Glomerular endothelial cell (primary cell): ENCODE results near the gene PCDH10. TPM values are rescaled to one million over a fixed set of nuclear protein-coding genes. Genes with fewer than 3 reads are reported as not detected.
"Not testable (repeated sequence)": the region's sequence is repeated elsewhere in the genome, so short reads cannot be mapped to it uniquely, and the experiment has no call there.

Experiments used
- DNase-seq: peaks from one replicate; pipeline ENCODE4 v3.0.0-alpha.2; 2011; ENCODE audit warnings: low read depth, low spot score; ENCODE audit errors: extremely low read depth
- total RNA-seq: library from RNA; depleted of rRNA; stranded (reverse); fragments of >200 nt; gene quantifications from 2 replicates; pipeline ENCODE4 v1.2.3, GENCODE V29; 2015

PCDH10 gene
- total RNA-seq, 1 donor from 2014 or later, result 11.2 TPM

DNA sequence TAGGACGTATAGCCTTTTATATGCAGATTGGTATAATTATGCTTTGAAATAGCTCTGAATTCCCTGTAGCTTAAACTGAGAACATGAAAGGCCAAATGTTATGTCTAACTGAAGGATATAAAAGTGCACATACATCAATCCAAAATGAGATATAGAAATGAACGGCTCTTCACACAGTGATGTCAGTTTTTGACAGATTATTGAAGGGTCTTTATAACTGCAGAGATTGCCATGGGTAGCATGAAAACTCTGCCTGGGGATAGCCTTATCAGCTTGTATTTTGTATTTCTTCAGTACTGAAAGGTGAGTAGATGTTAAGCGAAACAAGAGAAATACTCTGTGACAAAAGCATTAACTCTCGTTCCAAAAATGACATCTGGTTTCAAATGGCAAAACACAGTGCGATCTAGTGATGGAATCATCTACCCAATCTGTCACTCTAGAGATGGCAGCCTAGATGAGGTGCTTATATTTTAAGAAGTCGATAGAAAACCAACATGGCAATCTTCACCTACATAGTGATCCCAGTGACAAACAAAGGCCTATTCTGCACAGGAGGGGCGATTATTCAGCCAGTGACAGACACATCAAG, 59.7 kb downstream of the PCDH10 start:
- DNase-seq, result no peak

GRCh38 chr4:133233922-133234321, 84.8 kb downstream of the PCDH10 start:
- no peak for DNase-seq

DNA sequence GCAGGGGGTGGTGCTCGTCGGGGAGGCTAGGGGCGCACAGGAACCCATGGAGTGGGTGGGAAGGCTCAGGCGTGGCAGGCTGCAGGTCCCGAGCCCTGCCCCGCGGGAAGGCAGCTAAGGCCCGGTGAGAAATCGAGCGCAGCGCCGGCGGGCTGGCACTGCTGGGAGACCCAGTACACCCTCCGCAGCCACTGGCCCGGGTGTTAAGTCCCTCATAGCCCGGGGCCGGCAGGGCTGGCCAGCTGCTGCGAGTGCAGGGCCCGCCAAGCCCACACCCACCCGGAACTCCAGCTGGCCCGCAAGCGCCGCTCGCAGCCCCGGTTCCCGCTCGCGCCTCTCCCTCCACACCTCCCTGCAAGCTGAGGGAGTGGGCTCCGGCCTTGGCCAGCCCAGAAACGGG, 91.4 kb downstream of the PCDH10 start:
- not testable (repeated sequence) for DNase-seq
